GM12875 (cell line): ENCODE measurements around the gene CDCP2.

ENCODE experiments used
- H3K4me3 ChIP-seq: one replicate; pipeline ENCODE4 v1.5.1; 2011; ENCODE audit warnings: low read depth, low read length, control low read depth
- CTCF ChIP-seq: IDR thresholded peaks from 2 replicates; pipeline ENCODE4 v1.5.1; 2011; ENCODE audit warnings: low read depth, mild to moderate bottlenecking, control low read depth, inconsistent platforms, low read length, moderate library complexity, borderline replicate concordance; ENCODE audit not compliant: insufficient read depth

The CDCP2 gene

GRCh38 chr1:54160351-54160750 is 7.6 kb upstream of the CDCP2 start:
- no peak for TF ChIP-seq CTCF
- no peak overlapping the region for H3K4me3 ChIP-seq

- no peak overlapping the region for H3K4me3 ChIP-seq
- no peak for TF ChIP-seq CTCF
Observed at GRCh38 chr1:54159733-54160316, 7.0 kb upstream of the CDCP2 start.

- H3K4me3 ChIP-seq, result no peak overlapping the region
- TF ChIP-seq CTCF, result no peak
Observed at GRCh38 chr1:54158071-54158470, 5.3 kb upstream of the CDCP2 start.

- no peak for TF ChIP-seq CTCF
- H3K4me3 ChIP-seq, result no peak overlapping the region
Observed at GRCh38 chr1:54157401-54157800, 4.6 kb upstream of the CDCP2 start.

- no peak for TF ChIP-seq CTCF
- H3K4me3 ChIP-seq, result no peak overlapping the region
Observed at GRCh38 chr1:54156986-54157385, 4.2 kb upstream of the CDCP2 start.

GRCh38 chr1:54156201-54156600 is 3.4 kb upstream of the CDCP2 start:
- H3K4me3 ChIP-seq, result no peak overlapping the region
- TF ChIP-seq CTCF, result no peak

GRCh38 chr1:54153535-54154439 is 987 bp upstream of the CDCP2 start:
- no peak for TF ChIP-seq CTCF

More at GRCh38 chr1:54153535-54154439, 987 bp upstream of the CDCP2 start:
- H3K4me3 ChIP-seq, result no peak overlapping the region
